GM18526 (cell line): ENCODE results near the gene CDK14.

Source experiments
- POLR2A ChIP-seq: IDR thresholded peaks from 3 replicates; pipeline ENCODE4 v1.6.1; 2011; ENCODE audit not compliant: insufficient read length; ENCODE audit errors: extremely low read depth

Gene CDK14

DNA sequence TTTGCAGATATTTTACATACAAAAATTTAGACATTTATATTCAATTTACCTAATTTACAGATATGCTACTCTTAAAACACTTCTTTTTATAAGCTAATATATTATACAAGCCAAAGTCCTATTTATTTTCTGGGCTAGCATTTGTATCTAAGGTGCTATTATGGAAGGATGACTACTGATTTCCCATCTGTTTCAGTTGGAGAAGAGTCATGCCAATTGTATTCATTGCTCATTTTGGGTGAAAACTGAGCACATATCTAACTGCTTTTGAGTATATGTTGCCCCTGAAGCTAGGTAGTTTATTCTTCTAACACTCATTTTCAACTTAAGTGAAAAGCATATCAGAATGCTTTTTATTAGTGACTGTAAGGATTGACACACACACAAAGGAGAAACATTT lies 172.9 kb downstream of the CDK14 start:
- no peak for TF ChIP-seq POLR2A

DNA sequence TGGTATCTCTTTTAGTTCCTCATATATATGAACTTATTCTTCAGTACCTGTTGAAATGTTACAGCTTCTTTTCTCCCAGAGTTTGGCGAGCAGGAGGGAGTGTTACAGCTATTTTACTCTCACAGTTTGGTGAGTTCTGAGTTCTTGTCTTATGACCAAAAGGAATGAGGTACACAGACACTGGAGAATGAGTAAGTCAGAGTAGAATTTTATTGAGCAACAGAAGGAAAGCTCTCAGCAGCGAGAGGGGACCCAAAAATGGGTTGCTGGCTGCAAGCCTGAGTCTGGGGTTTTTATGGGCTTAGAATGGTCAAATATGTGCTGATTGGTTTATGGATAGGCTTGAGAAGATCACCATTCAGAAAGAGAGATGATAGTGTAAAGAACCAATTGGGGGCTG lies 175.2 kb downstream of the CDK14 start:
- no peak for TF ChIP-seq POLR2A

DNA sequence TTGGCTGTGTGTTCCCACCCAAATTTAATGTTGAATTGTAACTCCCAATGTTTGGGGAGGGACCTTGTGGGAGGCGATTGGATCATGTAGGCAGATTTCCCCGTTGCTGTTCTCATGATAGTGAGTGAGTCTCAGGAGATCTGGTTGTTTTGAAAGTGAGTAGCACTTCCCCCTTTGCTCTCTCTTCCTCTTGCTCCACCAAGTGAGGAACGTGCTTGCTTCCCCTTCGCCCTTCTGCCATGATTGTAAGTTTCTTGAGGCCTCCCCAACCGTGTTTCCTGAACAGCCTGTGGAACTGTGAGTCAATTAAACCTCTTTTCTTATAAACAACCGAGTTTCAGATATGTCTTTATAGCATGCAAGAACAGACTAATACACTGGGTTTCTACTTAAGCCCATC lies 176.3 kb downstream of the CDK14 start:
- no peak for TF ChIP-seq POLR2A

DNA sequence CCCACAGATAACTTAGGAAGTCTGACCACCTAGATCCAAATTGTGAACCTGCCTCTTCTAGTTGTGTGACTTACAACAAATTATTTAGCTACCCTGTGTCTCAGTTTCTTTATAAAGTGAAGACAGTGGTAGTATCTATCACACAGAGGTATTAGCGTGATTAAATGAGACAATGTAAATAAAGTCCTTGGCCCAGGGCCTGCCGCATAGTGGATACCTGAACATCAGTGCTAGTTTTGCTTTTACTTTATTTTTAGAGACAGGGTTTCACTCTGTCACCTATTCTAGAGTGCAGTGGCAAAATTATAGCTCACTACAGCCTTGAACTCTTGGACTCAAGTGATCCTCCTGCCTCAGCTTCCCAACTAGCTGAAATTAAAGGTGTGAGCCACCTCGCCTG lies 177.1 kb downstream of the CDK14 start:
- TF ChIP-seq POLR2A: no peak

DNA sequence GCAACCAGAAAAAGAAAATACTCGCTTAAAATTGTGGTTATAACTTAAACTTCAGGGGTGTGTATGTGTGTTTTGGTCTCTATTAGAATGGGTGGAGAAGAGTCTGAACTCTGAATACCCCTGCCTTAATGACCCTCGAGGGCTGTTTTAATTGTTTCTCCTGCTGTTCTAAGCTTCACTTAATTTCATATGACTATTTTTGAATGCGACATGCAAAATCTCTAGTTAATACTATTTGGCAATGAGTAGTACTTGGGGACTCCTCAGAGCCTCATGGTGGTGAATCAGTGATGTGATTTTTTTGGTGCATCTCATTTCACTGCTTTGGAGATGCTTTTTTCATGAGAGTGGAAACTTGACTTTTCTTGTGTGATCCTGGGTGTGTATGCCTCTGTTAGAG lies 178.6 kb downstream of the CDK14 start:
- TF ChIP-seq POLR2A: no peak

DNA sequence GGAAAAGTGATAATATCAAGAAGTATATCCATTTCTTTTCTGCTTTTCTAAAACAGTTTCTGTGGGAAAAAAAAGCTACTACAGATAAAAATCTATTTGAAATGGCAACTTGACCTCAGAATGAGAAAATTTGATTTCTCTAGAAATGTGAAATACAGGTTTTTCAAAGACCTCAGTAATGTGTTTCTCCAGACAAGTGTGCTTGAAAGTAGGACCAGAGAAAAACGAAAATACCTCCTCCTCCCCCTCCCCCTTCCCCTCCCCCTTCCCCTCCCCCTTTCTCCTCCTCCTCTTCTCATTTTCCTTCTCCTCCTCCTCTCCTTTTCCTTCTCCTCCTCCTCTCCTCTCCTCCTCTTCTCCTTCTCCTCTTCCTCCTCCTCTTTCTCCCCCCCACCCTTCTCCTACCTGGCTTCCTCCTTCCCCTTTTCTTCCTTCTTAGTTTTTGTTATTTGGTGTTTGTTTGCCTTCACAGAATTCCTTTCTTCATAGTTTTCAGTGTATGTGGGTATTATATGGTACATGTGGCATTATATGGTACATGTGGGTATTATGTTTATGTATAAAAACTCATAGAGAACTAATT lies 179.4 kb downstream of the CDK14 start:
- TF ChIP-seq POLR2A: no peak

DNA sequence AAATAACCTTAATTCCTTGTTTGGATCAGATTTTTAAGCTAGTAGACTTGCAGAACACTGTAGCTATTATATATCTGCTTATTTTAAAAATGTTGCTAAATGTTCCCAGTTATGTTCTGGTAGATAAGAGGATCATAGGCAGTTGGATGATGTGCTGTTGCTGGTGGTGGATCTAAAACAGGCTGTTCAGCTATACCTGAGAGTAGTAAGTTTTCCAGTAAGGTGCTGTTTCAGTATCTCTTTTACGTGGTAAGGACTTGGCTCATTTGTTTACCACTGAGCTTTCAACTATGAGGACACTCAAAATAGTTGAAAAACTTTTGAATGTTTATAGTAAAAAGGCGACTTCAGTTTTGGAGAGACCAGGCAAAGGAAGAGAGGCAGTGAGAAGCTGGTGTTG lies 180.9 kb downstream of the CDK14 start:
- TF ChIP-seq POLR2A: no peak

DNA sequence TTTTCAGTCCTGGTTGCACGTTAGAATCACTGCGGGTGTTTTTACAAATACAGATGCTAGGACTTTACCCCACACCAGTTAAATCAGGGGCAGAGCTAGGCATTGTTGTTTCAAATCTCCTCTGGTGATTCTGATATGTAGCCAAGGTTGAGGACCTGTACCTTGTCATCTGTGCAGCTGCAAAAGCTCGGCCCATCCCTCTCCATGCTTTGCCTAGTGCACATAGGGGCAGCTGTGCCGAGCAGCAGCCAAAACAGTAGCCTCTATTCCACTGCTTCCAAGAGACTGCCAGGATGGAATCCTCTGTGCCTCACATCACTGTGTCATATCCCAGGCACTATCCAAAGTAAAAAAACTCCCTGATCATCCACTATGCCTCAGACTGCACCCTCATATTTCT lies 181.3 kb downstream of the CDK14 start:
- no peak for TF ChIP-seq POLR2A

DNA sequence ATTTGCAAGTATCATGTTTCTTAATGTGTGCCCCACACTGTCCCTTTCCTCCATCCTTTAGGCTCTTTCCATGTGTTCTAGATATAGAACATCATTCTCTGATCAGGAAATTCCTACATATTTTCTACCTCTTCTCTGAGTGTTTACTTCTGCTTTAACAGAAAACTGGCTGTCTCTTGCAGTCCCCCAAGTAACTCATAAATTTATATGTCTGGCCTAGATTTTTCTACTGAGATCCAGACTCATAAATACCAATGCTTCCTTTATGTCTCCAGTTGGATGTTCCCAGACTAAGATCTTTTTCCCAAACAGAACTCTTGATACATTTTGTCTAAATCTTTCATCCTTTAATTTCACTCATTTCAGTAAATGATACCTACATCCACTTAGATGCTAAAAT lies 181.8 kb downstream of the CDK14 start:
- TF ChIP-seq POLR2A: no peak

DNA sequence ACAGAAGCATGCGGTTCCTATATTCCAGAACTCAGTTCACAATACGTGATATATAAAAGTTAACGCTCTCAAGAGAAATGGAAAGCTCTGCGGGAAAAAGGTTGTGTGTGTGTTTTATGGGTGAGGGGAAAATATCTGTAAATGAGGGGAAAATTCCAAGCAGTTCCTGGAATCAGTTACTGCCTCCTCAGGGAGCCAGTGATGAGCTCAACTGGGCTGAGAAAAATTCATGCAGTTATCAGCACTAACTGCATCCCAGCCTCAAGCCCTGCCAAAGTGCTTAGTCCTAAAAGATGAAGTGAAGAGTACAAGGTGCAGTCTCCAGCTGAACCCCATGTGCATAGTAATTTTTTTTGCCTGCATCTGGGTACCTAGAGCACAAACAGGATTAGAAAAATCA lies 191.9 kb downstream of the CDK14 start:
- no peak for TF ChIP-seq POLR2A

DNA sequence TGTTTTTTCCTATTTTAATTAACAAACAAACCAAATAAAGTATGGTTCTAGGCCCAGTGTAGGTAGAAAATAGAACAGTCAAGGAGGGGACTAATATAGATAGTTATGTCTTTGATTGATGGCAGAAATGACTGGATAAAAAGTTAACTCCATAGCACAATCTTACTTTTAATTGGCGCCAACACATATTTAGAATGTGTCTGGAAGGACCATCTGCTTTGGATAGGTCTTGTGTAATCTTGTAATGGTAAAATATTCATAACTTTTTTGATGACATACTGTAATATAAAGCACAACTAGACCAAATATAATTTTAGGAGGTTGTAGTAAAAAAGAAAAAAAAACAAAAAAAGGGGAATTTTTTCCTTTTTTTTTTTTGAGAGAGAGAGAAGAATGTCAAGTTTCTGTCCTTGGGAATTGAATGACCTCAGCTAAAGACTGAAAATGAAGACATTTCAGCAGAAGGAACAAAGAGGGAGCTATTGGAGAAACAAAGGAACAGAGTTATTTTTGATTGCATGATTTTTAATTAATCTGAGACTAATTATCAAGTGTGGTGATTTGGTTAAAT lies 193.7 kb downstream of the CDK14 start:
- no peak for TF ChIP-seq POLR2A

DNA sequence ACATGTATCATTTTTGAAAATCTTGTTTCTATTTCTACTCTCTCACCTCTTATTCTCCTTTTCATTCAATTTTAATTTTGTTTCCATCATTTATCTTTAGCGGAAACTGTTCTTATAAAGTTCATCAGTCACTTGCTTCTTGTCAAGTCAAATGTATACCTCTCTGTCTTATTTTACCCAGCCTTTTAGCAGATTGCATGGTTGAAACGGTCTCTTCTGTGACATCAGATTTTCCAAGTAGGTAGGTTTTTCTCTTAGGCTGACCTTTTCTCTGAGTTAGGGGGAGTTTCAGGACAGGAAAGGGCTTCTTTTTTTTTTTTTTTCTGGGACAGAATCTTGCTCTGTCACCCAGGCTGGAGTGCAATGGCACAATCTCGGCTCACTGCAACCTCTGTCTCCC lies 195.5 kb downstream of the CDK14 start:
- no peak for TF ChIP-seq POLR2A

DNA sequence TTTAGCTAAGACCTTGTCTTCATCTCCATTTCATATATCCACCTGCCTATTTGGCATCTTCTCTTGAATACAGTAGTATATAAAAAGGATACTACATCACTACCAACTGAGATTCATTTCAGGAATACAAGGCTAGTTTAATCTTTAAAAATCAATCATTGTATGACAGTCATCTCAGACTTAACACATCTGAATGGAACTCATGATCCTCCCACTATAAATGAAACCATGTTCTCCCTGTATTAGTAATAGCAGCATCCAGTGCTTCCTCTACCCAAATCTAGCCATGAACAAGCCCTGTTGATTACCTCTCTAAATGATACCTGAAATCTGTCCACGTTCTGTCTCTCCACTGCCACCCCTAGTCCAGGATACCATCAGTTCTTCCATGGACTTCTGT lies 196.2 kb downstream of the CDK14 start:
- TF ChIP-seq POLR2A: no peak

DNA sequence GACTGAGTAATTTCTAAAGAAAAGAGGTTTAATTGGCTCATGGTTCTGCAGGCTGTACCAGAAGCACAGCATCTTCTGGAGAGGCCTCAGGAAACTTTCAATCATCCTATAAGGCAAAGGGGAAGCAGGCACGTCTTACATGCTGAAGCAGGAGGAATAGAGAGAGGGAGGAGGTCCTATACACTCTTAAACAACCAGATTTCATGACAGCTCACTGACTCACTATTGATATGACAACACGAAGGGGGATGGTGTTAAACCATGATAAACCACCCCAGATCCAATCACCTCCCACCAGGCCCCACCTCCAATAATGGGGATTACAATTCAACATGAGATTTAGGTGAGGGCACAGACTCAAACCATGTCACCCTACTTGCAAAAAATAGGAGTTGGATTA lies 201.5 kb downstream of the CDK14 start:
- TF ChIP-seq POLR2A: no peak

DNA sequence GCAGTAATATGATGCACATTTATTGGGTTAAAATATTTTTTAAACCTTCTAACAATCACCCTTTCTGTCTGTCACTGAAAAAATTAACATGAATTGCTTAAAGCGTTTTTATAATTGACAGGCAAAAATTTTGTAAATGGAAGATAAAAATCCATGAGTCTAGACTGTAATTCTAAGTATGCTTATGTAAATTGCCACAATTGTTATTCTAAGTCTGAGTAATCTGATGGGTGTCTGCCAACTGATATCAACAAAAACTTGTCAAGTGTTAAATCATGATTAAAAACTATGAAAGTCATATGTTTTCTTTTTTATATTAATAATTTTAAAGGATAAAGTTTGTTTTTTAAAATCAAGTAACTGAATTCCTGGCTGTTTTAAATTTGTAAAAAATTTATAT lies 208.2 kb downstream of the CDK14 start:
- TF ChIP-seq POLR2A: no peak

DNA sequence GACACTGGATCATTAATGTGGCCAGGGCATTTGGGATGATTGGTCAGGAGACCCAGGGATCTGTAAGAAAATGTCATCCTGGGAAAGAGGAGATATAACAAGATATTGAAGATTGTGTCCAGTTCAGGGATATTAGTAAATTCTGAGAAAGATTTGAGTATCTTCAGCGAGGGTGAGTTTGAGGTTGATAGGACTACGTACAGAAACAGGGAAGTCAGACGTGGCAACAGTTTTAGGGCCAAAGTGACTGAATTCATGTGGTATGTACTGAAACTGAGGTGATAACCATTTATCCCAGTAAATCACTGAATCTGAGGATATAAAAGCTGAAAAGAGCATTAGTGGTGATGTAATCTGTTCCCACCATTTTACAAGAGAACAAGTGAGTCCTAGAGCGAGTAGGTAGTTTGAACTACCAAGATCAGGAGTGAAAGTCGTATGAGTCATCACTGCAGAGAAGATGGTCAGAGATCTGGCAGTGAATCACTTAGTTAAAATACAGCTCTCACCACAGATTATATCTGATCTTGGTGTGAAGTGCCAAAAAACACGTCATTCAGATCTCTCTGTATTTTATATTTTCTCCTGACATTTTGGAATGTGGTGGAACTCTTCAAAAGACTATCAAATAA lies 220.5 kb downstream of the CDK14 start:
- no peak for TF ChIP-seq POLR2A

DNA sequence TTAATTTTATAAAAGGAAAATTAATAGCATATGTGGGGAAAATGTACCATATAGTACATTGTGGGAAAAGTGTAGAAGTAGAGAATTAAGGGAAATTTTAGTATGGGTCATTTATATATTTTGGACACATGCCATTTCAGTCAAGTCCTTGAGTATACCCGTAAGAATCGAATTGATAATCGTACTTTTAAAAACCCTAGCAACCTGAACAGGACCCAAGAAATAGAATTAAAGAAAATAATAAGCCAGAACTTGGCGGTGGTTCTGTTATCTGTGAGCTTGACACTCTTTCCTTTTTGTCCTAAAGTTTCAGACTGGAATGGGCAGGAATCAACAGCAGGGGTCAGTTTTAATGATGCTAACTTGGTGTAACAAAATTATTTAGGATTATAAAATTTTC lies 221.0 kb downstream of the CDK14 start:
- no peak for TF ChIP-seq POLR2A
